Measurements from ENCODE around the gene SHC3. TPM values are rescaled to one million over a fixed set of nuclear protein-coding genes. Genes with fewer than 3 reads are reported as not detected.

SHC3 gene
- total RNA-seq, 1 experiment from 2014 or later: 1.8 TPM

DNA sequence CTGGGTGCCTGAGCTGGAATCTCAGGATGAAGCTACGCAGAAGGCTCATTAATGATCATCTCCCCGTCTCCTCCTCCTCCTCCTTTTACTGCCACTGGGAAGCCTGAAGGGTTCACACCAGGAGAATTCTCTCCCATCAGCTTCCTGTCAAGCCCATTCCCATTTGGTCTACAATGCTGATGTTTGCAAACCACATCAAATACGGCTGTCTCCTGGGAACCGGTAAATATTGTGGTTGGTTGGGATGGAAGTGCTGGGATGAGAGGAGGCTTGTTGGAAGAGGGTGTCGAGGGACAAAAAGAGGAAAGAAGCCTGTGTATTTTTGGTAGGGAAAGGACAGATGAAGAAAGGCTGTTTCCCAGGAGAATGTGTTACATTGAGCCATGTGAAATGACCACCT, 200.6 kb downstream of the SHC3 start:
- WGBS (ENCODE audit: extremely low coverage, insufficient read length, low lambda C conversion rate): no CpG with 5 or more reads among the region's 5 CpGs
- Histone ChIP-seq H3K4me2 (ENCODE audit: insufficient read depth, insufficient read length, low read length) (no peak overlapping the region), H2AFZ (ENCODE audit: low read length) (no peak overlapping the region), H2BK15ac (ENCODE audit: low read depth, low read length) (no peak overlapping the region), H3K23me2 (ENCODE audit: insufficient read length, low read depth, low read length, poor library complexity, severe bottlenecking) (no peaks in the 10 kb centered on the region), H3K4me1 (ENCODE audit: insufficient read depth, low read length) (no peaks in the 10 kb centered on the region), H4K5ac (ENCODE audit: insufficient read length, low read depth, low read length) (no peak overlapping the region), H3K79me1 (ENCODE audit: insufficient read depth, low read depth, low read length, poor library complexity, severe bottlenecking) (no peaks in the 10 kb centered on the region), H3K9ac (ENCODE audit: extremely low read depth, insufficient read length, low read length) (no peak overlapping the region), H3K27ac (ENCODE audit: insufficient read length, low read depth, low read length) (no peak overlapping the region), H2BK20ac (ENCODE audit: low read depth, low read length, poor library complexity, severe bottlenecking) (no peak overlapping the region), H2AK5ac (ENCODE audit: insufficient read length, low read length) (no peak overlapping the region), H4K91ac (ENCODE audit: insufficient read length, low read depth, low read length) (no peak overlapping the region), H2BK120ac (ENCODE audit: low read depth, low read length, poor library complexity, severe bottlenecking) (no peak overlapping the region), H3K18ac (ENCODE audit: insufficient read length, low read depth, low read length) (no peak overlapping the region), H2BK5ac (ENCODE audit: insufficient read length, low read length) (no peak overlapping the region), H2BK12ac (ENCODE audit: insufficient read length, low read depth, low read length) (no peak overlapping the region), H4K8ac (replicated peaks; ENCODE audit: insufficient read length, low read depth, low read length) (no peak overlapping the region), H4K20me1 (ENCODE audit: control insufficient read depth, insufficient read depth, insufficient read length) (no peaks in the 10 kb centered on the region), H3K27me3 (ENCODE audit: insufficient read depth, low read length) (no peaks in the 10 kb centered on the region), H3K14ac (ENCODE audit: insufficient read depth, low read length) (no peak overlapping the region), H3K79me2 (ENCODE audit: insufficient read depth, low read length) (no peaks in the 10 kb centered on the region), H3K4ac (ENCODE audit: low read depth, low read length) (no peak overlapping the region), H3K56ac (ENCODE audit: insufficient read length, low read depth, low read length) (no peak overlapping the region), H3K23ac (ENCODE audit: insufficient read length, low read depth, low read length) (no peak overlapping the region), H3K9me3 (ENCODE audit: control insufficient read depth, low read depth, low read length) (peaks cover 5% of the 10 kb centered on the region), H3T11ph (ENCODE audit: low read length) (no peak overlapping the region)
- TF ChIP-seq, protein P1, sequence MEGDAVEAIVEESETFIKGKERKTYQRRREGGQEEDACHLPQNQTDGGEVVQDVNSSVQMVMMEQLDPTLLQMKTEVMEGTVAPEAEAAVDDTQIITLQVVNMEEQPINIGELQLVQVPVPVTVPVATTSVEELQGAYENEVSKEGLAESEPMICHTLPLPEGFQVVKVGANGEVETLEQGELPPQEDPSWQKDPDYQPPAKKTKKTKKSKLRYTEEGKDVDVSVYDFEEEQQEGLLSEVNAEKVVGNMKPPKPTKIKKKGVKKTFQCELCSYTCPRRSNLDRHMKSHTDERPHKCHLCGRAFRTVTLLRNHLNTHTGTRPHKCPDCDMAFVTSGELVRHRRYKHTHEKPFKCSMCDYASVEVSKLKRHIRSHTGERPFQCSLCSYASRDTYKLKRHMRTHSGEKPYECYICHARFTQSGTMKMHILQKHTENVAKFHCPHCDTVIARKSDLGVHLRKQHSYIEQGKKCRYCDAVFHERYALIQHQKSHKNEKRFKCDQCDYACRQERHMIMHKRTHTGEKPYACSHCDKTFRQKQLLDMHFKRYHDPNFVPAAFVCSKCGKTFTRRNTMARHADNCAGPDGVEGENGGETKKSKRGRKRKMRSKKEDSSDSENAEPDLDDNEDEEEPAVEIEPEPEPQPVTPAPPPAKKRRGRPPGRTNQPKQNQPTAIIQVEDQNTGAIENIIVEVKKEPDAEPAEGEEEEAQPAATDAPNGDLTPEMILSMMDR (conservative IDR thresholded peaks at IDR 0.05): no peak
- Mint-ChIP-seq H3K9me3 (peaks cover 10 to 14% of the 10 kb centered on the region in 2 experiments; a peak in 4 of 5 replicates), H3K4me1 (peaks cover 6 to 8% of the 10 kb centered on the region in 2 experiments), H3K36me3 (ENCODE audit: insufficient read depth in 1 of 3, low read depth in 3 of 3) (peaks cover 5 to 14% (median 6%) of the 10 kb centered on the region in 3 experiments), H3K27me3 (ENCODE audit: low read depth) (no peaks in the 10 kb centered on the region), H3K4me3 (no peak overlapping the region), H3K27ac (no peak overlapping the region)
- DNase-seq: no peak

Measured in H9 (cell line).